ES-I3 (cell line): Measurements from ENCODE around the gene SAG.

Source experiments
- H3K36me3 ChIP-seq: 2 replicates; pipeline ENCODE4 v1.6.1; 2013; ENCODE audit warnings: mild to moderate bottlenecking, low read length, control low read depth, moderate library complexity; ENCODE audit not compliant: insufficient read depth
- H3K4me1 ChIP-seq: 2 replicates; pipeline ENCODE4 v1.6.1; 2013; ENCODE audit warnings: mild to moderate bottlenecking, control low read depth, low read length; ENCODE audit not compliant: insufficient read depth
- H3K9ac ChIP-seq: 2 replicates; pipeline ENCODE4 v1.6.1; 2013; ENCODE audit warnings: low read depth, mild to moderate bottlenecking, low read length, moderate library complexity
- H3K9me3 ChIP-seq: 2 replicates; pipeline ENCODE4 v1.6.1; 2013; ENCODE audit warnings: mild to moderate bottlenecking, low read length, moderate library complexity; ENCODE audit not compliant: control insufficient read depth, insufficient read depth

Gene SAG

DNA sequence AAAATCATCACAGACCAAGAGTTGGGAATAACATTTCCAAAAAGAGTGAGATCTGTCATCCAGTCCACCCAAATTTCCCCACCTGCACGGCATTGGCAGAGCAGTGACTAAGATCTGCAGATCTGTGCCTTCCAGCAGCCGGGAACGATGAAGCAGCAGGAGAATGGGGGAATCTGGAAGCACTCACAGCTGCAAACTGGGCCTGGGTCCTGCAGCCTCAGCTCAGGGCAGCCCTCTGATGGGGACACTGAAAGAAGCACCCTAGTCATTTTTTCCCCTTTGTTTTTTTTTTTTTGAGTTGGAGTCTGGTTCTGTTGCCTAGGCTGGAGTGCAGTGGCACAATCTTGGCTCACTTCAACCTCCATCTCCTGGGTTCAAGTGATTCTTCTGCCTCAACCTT lies 4.4 kb upstream of the SAG start:
- Histone ChIP-seq H3K36me3 (no peaks in the 10 kb centered on the region), H3K4me1 (peaks cover 5% of the 10 kb centered on the region; the same call in 1 of the 2 replicates), H3K9ac (no peak overlapping the region), H3K9me3 (no peaks in the 10 kb centered on the region)

- H3K9ac ChIP-seq: no peak overlapping the region
- no peaks in the 10 kb centered on the region for H3K9me3 ChIP-seq
- H3K36me3 ChIP-seq: no peaks in the 10 kb centered on the region
- no peaks in the 10 kb centered on the region; the same call in 1 of the 2 replicates for H3K4me1 ChIP-seq
Measured at GRCh38 chr2:233311241-233311926, 3.8 kb downstream of the SAG start.

- Histone ChIP-seq H3K9ac (no peak overlapping the region), H3K36me3 (no peaks in the 10 kb centered on the region), H3K9me3 (no peaks in the 10 kb centered on the region), H3K4me1 (no peaks in the 10 kb centered on the region)
Measured at GRCh38 chr2:233312874-233313273, 5.3 kb downstream of the SAG start.

- Histone ChIP-seq H3K4me1 (no peaks in the 10 kb centered on the region), H3K9ac (no peak overlapping the region), H3K9me3 (no peaks in the 10 kb centered on the region), H3K36me3 (no peaks in the 10 kb centered on the region)
Measured at GRCh38 chr2:233314180-233314925, 6.7 kb downstream of the SAG start.

DNA sequence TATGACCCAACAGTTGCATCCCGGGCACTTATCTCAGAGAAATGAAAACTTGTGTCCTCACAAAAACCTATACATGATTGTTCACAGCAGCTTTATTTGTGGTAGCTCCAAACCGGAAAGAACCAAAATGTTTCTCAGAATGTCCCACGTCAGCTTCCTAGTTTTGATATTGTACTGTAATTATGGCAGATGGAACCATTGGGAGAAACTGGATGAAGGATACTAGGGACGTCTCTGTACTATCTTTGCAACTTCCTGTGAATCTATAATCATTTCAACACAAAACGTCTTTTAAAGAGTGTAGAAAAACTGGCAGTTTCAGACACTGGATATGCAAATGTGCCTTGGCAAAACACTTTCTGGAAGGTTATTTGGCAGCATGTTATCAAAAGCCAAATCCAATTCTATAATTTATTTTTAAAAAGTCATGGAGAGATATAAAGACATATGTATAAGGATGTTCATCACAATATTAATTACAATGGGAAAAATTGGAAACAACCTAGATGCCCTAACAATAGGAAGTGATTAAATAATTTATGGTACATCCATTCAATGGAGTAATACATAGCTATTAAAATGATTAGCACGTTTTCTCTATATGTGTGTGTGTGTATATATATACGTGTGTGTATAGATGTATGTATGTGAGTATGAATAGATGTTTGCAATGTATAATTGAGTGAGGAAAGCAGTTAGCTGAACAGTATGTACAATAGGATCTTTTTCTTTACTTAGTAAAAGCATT lies 9.8 kb downstream of the SAG start:
- Histone ChIP-seq H3K9me3 (no peaks in the 10 kb centered on the region), H3K4me1 (no peaks in the 10 kb centered on the region), H3K9ac (no peak overlapping the region), H3K36me3 (no peaks in the 10 kb centered on the region)

GRCh38 chr2:233319256-233319655 lies 11.6 kb downstream of the SAG start:
- no peak overlapping the region for H3K9ac ChIP-seq
- no peaks in the 10 kb centered on the region for H3K36me3 ChIP-seq
- no peaks in the 10 kb centered on the region for H3K9me3 ChIP-seq
- no peaks in the 10 kb centered on the region for H3K4me1 ChIP-seq

DNA sequence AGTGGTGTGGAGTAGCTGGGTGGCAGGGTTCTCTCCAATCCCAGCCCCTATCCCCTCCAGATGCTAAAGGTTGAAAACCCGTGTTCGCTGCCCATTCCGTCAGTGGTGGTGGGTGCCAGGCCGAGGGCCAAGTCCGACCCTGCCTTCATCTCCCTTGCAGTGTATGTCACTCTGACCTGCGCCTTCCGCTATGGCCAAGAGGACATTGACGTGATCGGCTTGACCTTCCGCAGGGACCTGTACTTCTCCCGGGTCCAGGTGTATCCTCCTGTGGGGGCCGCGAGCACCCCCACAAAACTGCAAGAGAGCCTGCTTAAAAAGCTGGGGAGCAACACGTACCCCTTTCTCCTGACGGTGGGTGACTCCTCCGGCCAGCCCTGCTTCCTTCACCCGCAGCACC lies 12.9 kb downstream of the SAG start:
- no peaks in the 10 kb centered on the region for H3K4me1 ChIP-seq
- no peaks in the 10 kb centered on the region for H3K36me3 ChIP-seq
- H3K9me3 ChIP-seq: no peaks in the 10 kb centered on the region
- H3K9ac ChIP-seq: no peak overlapping the region

DNA sequence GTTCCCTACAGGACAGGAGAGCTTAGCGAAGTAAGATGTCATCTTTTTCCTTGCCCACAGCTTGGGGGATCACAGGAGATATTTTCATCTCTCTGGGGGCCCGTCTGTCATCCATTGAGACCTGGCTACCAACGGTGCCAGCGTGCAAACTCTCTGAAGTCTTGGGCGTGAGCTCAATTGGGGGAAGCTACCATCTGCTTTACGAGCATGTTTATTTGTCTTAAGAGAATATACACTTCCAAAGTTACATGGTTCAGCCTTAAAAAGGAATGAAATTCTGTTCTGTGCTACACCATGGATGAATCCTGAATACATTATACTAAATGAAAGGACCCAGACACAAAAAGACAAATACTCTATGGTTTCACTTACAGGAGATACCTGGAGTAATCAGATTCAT lies 13.6 kb downstream of the SAG start:
- no peaks in the 10 kb centered on the region for H3K9me3 ChIP-seq
- no peaks in the 10 kb centered on the region for H3K4me1 ChIP-seq
- H3K36me3 ChIP-seq: no peaks in the 10 kb centered on the region
- no peak overlapping the region for H3K9ac ChIP-seq

- Histone ChIP-seq H3K4me1 (peaks cover under 1% of the 10 kb centered on the region; the same call in 1 of the 2 replicates), H3K36me3 (no peaks in the 10 kb centered on the region), H3K9ac (no peak overlapping the region), H3K9me3 (no peaks in the 10 kb centered on the region)
Measured at GRCh38 chr2:233323851-233324250, 16.2 kb downstream of the SAG start.

- Histone ChIP-seq H3K36me3 (no peaks in the 10 kb centered on the region), H3K9ac (no peak overlapping the region), H3K9me3 (no peaks in the 10 kb centered on the region), H3K4me1 (peaks cover 11% of the 10 kb centered on the region)
Measured at GRCh38 chr2:233325256-233325655, 17.6 kb downstream of the SAG start.

GRCh38 chr2:233325814-233326213 lies 18.2 kb downstream of the SAG start:
- H3K4me1 ChIP-seq: peaks cover 11% of the 10 kb centered on the region
- no peaks in the 10 kb centered on the region for H3K36me3 ChIP-seq
- no peaks in the 10 kb centered on the region for H3K9me3 ChIP-seq
- no peak overlapping the region for H3K9ac ChIP-seq

DNA sequence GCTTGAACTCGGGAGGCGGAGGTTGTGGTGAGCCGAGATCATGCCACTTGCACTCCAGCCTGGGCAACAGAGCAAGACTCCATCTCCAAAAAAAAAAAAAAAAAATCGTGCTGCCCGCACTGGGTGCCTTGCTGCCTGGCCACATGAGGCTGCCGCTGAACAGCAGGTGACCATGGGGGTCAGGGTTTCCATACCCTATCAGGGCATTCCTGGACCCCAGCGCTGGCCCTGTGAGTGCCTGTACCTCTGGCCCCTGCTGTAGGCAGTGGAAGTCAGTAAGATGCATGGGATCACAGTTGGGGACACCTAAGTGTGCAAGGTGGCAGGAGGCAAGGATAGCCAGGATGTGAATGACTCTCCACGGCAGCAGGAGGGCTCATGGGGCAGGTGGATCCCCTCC lies 18.9 kb downstream of the SAG start:
- no peaks in the 10 kb centered on the region for H3K36me3 ChIP-seq
- peaks cover 11% of the 10 kb centered on the region for H3K4me1 ChIP-seq
- no peak overlapping the region for H3K9ac ChIP-seq
- H3K9me3 ChIP-seq: no peaks in the 10 kb centered on the region

DNA sequence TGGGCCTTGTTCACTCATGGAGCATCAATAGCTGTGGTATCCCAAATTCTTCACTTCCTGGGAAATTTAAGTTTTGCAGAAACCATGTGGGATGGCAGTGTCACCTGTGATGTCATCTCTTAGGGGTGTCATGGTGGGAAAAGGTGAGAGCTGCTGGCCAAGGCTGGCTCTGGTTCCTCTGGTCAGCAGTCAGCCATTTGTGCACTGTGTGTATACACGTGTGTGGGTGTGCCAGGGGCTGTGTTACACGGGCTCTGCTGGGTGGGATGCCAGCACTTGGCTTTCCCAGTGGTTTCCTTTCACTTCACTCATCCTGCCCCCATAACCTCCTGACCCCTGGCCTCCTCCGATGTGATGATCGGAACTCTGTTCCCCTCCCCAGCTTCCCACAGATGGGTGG lies 21.3 kb downstream of the SAG start:
- Histone ChIP-seq H3K4me1 (peaks cover 11% of the 10 kb centered on the region), H3K9me3 (no peaks in the 10 kb centered on the region), H3K36me3 (no peaks in the 10 kb centered on the region), H3K9ac (no peak overlapping the region)

- no peaks in the 10 kb centered on the region for H3K9me3 ChIP-seq
- no peaks in the 10 kb centered on the region for H3K36me3 ChIP-seq
- H3K9ac ChIP-seq: no peak overlapping the region
- peaks cover 11% of the 10 kb centered on the region for H3K4me1 ChIP-seq
Measured at GRCh38 chr2:233329489-233330135, 22.0 kb downstream of the SAG start.
